Measurements from ENCODE around the gene ZNF140.

DNA sequence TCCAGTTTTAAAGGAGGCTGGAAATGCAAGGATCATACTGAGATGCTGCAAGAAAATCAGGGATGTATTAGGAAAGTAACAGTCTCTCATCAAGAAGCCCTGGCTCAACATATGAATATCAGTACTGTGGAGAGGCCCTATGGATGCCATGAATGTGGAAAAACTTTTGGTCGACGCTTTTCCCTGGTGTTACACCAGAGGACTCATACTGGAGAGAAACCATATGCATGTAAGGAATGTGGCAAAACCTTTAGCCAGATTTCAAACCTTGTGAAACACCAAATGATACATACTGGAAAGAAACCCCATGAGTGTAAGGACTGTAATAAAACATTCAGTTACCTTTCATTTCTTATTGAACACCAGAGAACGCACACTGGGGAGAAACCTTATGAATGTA lies 24.9 kb downstream of the ZNF140 start:
- TF ChIP-seq EZH2 (IDR thresholded peaks at IDR 0.05; ENCODE audit: borderline replicate concordance, low read length): no peak
- TF ChIP-seq, protein P1, sequence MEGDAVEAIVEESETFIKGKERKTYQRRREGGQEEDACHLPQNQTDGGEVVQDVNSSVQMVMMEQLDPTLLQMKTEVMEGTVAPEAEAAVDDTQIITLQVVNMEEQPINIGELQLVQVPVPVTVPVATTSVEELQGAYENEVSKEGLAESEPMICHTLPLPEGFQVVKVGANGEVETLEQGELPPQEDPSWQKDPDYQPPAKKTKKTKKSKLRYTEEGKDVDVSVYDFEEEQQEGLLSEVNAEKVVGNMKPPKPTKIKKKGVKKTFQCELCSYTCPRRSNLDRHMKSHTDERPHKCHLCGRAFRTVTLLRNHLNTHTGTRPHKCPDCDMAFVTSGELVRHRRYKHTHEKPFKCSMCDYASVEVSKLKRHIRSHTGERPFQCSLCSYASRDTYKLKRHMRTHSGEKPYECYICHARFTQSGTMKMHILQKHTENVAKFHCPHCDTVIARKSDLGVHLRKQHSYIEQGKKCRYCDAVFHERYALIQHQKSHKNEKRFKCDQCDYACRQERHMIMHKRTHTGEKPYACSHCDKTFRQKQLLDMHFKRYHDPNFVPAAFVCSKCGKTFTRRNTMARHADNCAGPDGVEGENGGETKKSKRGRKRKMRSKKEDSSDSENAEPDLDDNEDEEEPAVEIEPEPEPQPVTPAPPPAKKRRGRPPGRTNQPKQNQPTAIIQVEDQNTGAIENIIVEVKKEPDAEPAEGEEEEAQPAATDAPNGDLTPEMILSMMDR (conservative IDR thresholded peaks at IDR 0.05 in 1 of 2, IDR thresholded peaks at IDR 0.05 in 1 of 2; ENCODE audit: extremely low read depth in 1 of 2, insufficient read depth in 1 of 2, low read depth in 1 of 2, low read length in 2 of 2): no peak
